Epithelial cell of esophagus (primary cell): Measurements from ENCODE around the gene FAM221B.

Source experiments
- DNase-seq: peaks from one replicate; pipeline ENCODE4 v3.0.0; 2010; ENCODE audit warnings: low read depth
- H3K4me3 ChIP-seq: 2 replicates; pipeline ENCODE4 v1.5.1; 2011; ENCODE audit warnings: mild to moderate bottlenecking, low read length, control low read depth
- CTCF ChIP-seq: IDR thresholded peaks from 2 replicates; pipeline ENCODE4 v1.5.1; 2011; ENCODE audit warnings: low read depth, mild to moderate bottlenecking, low read length, control low read depth, inconsistent platforms; ENCODE audit not compliant: insufficient read depth; ENCODE audit errors: missing control alignments

Gene FAM221B

GRCh38 chr9:35856882-35857281, 28.4 kb upstream of the FAM221B start:
- no peak for DNase-seq
- H3K4me3 ChIP-seq, result no peak overlapping the region
- no peak for TF ChIP-seq CTCF

GRCh38 chr9:35856206-35856605, 27.7 kb upstream of the FAM221B start:
- H3K4me3 ChIP-seq, result no peak overlapping the region
- DNase-seq, result no peak
- no peak for TF ChIP-seq CTCF

- no peak overlapping the region for H3K4me3 ChIP-seq
- DNase-seq, result no peak
- TF ChIP-seq CTCF, result no peak
Observed at GRCh38 chr9:35854091-35854762, 25.7 kb upstream of the FAM221B start.

- DNase-seq, result no peak
- TF ChIP-seq CTCF, result no peak
- no peak overlapping the region for H3K4me3 ChIP-seq
Observed at GRCh38 chr9:35852876-35853865, 24.6 kb upstream of the FAM221B start.

- TF ChIP-seq CTCF, result no peak
- no peak for DNase-seq
- H3K4me3 ChIP-seq, result no peak overlapping the region
Observed at GRCh38 chr9:35852267-35852815, 23.8 kb upstream of the FAM221B start.

- peak; percentile 97 for DNase-seq
- TF ChIP-seq CTCF, result no peak
- no peak overlapping the region for H3K4me3 ChIP-seq
Observed at GRCh38 chr9:35847792-35848572, 19.4 kb upstream of the FAM221B start.
